ENCODE measurements around the gene ZP2.

ZP2 gene

DNA sequence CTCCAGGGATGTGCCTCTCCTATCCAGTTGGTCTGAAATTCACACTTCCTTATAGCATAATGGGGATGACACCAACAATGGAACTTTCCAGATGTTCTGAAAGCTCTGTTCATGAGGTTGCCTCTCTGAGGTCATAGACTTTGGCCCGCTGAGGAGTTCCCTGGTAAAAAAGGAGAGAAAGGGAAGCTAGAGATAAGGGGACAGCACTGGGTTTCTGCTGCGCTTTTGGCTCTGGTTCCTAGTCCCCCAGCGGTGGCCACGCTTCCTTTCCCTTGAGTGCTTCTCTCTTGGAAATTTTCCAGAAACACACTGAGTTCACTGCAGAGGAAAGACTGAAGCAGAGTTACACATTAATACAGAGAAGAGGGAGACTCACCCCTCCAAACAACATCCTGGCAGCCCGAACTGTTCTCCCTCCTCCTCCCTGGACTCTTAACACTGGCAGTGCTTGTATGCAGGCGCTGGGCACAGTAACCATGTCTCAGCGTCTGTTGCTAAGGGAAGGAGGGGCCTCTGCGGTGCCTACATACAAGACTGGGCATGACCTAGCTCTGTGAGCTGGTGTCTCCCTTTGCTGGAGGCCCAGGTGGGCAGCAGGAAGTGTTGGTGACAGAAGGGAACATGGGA is 60.9 kb downstream of the ZP2 start, which contains the start of gene DNAH3:
Gene DNAH3 (minus strand): TSS at position 472 of the 627 bp plus-strand sequence. CDS start 527 bp downstream, outside the sequence.
- no peak for DNase-seq (ENCODE audit: low read depth, low spot score)

Data from ELF-1 (cell line).